ENCODE results near the gene CCDC93.

CCDC93 gene

GRCh38 chr2:118051826-118052358, 38.0 kb upstream of the CCDC93 start:
- DNase-seq (ENCODE audit: extremely low read depth, low read depth): no peak
- TF ChIP-seq, protein P1, sequence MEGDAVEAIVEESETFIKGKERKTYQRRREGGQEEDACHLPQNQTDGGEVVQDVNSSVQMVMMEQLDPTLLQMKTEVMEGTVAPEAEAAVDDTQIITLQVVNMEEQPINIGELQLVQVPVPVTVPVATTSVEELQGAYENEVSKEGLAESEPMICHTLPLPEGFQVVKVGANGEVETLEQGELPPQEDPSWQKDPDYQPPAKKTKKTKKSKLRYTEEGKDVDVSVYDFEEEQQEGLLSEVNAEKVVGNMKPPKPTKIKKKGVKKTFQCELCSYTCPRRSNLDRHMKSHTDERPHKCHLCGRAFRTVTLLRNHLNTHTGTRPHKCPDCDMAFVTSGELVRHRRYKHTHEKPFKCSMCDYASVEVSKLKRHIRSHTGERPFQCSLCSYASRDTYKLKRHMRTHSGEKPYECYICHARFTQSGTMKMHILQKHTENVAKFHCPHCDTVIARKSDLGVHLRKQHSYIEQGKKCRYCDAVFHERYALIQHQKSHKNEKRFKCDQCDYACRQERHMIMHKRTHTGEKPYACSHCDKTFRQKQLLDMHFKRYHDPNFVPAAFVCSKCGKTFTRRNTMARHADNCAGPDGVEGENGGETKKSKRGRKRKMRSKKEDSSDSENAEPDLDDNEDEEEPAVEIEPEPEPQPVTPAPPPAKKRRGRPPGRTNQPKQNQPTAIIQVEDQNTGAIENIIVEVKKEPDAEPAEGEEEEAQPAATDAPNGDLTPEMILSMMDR (IDR thresholded peaks at IDR 0.05; ENCODE audit: low read depth, low read length, missing control alignments): no peak
- no peak overlapping the region for H3K4me3 ChIP-seq (replicated peaks; ENCODE audit: low read depth, low read length)

DNA sequence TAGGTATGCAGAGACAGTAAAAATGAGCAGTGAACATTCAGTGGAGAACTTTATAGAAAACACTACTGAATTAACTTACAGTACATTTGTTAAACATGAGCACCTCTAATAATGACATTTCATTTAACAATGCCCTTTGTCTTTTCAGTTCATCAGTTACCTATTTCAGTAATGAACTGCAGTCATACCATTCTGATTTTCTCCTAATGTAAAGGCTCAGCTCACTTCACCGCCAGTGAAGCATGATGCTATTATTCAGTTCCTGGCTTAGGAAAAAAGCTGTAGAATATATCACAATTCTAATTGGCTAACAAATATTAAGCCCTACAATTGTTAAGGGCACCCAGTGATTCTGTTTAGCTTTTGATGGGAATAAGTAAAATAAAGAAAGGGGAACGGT, 37.1 kb upstream of the CCDC93 start:
- no peak overlapping the region for H3K4me3 ChIP-seq (replicated peaks; ENCODE audit: low read depth, low read length)
- TF ChIP-seq, protein P1 (IDR thresholded peaks at IDR 0.05; ENCODE audit: low read depth, low read length, missing control alignments): no peak

GRCh38 chr2:118050386-118050785, 36.5 kb upstream of the CCDC93 start:
- DNase-seq (ENCODE audit: extremely low read depth, low read depth): no peak
- no peak overlapping the region for H3K4me3 ChIP-seq (replicated peaks; ENCODE audit: low read depth, low read length)
- TF ChIP-seq, protein P1 (IDR thresholded peaks at IDR 0.05; ENCODE audit: low read depth, low read length, missing control alignments): no peak

More for the DNA sequence above, 37.1 kb upstream of the CCDC93 start:
- no peak for DNase-seq (ENCODE audit: extremely low read depth, low read depth)

DNA sequence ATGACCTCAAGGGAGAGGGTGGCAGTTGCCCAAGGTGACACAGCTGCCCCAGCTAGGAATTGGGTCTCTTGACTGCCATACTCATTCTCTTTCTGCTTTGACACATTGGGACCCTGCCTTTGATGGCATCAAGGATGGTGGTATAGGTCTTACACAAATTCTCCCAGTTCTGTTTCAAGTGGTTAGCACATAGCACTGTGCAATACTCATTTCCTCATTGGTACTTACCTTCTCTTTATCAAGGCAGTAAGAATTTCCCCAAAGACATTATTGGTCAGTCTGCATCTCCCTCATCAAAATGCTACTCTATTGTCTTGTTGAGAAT, 35.9 kb upstream of the CCDC93 start:
- no peak overlapping the region for H3K4me3 ChIP-seq (replicated peaks; ENCODE audit: low read depth, low read length)
- no peak for DNase-seq (ENCODE audit: extremely low read depth, low read depth)
- TF ChIP-seq, protein P1 (IDR thresholded peaks at IDR 0.05; ENCODE audit: low read depth, low read length, missing control alignments): no peak

GRCh38 chr2:118049140-118049815, 35.4 kb upstream of the CCDC93 start:
- no peak for DNase-seq (ENCODE audit: extremely low read depth, low read depth)
- H3K4me3 ChIP-seq (replicated peaks; ENCODE audit: low read depth, low read length): no peak overlapping the region
- TF ChIP-seq, protein P1 (IDR thresholded peaks at IDR 0.05; ENCODE audit: low read depth, low read length, missing control alignments): no peak

GRCh38 chr2:118048401-118048800, 34.5 kb upstream of the CCDC93 start:
- TF ChIP-seq, protein P1 (IDR thresholded peaks at IDR 0.05; ENCODE audit: low read depth, low read length, missing control alignments): no peak
- no peak for DNase-seq (ENCODE audit: extremely low read depth, low read depth)
- no peak overlapping the region for H3K4me3 ChIP-seq (replicated peaks; ENCODE audit: low read depth, low read length)

All from HFF-Myc (cell line).